NCI-H146 treated with DMSO at 0.1 percent for 48 hours (cell line): ENCODE data around the gene PLSCR5.

Experiments used
- DNase-seq: peaks from one replicate; lab custom pipeline; 2025; ENCODE audit not compliant: unreplicated experiment; lab: John Stamatoyannopoulos, UW

The PLSCR5 gene

DNA sequence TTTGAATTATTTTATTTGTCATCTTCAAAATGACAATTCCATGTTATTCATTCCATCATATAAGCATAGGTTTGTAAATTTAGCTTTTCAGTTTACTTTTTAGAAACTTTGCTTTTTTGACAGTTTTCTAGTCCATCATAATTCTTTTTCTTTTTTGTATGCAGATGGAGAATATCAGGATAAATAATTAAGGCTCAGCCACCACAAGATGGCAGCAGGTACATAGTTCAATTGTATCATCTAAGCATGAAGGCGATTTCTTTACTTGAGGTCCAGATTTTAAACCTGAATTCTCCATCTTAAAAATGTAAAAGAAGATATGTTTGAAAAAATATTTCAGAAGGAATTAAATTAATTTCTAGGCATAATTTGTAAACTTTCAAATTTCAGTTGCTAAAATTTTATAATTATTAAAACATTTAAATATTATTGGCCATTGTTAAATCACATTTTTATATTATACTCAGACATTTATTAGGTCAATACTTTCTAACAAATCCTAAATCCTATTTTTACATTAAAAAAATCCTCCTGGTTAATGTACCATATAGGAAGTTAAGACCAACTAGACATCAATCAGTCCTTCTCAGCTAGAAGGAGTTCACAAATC lies 15.1 kb downstream of the PLSCR5 start:
- DNase-seq: peak; percentile 61

DNA sequence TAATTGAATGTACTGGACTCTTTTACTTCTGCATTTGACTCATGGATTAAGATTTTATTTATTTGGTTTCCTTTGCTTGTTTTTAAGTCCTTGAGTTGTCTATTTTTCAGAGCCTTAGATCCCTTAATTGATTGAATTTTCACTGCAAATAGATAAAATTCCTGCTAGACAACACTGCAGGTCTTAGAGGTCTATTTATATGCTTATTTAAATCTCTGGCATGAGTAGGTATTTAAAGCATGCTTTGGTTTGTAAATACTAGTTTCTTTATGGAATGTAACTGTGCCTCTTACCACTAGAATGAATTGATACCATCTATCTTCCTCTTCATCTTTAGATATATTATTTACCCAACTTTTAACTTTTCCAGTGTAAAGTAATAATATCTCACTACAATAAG lies 20.0 kb downstream of the PLSCR5 start:
- DNase-seq: no peak

DNA sequence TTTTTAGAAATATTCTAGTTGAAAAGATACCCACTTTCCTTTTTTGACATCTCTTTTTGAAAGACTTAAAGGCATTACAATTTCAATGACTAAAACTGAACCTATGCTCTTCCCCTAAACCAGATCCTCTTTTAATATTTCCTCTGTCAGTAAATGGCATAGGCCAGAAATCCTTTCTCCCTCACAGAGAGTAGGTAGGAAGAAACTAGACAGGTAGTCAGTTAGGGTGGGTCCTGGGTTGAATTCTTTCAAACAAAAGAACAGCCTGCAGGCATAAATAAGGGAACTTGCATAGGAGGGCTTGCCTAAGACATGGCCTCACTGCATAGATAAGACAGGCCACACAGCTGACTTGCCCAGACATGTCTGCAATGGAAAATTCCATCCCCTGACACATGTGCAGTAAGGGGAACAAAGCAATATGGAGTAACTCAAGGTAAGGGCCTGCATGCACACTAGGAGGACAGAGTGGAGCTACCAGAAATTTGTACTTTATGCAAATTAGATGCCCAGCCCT lies 23.1 kb downstream of the PLSCR5 start:
- DNase-seq: no peak

DNA sequence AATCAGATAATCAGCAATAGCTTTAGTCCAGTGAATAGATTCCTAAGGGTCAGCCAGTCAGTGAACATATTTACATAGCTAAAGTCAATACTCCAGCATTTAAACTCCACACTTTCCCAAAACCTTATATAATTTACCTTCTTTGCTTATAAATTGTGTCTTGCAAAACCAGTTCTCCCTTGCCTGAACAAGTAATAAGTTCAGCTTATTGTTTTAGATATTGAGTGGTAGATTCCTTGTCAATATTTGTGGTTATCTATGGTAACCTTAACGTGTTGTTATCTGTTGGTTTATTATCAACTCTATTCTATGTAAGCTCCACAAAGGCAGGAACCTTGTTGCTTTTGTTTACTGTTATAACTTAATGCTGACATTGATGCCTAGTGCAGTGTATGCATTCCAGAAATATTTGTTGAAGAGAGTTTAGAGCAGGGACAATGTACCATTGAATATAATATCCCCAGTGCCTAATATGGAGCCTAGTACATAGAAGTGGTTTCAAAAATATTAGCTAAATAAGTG lies 24.0 kb downstream of the PLSCR5 start:
- peak; percentile 16 for DNase-seq

DNA sequence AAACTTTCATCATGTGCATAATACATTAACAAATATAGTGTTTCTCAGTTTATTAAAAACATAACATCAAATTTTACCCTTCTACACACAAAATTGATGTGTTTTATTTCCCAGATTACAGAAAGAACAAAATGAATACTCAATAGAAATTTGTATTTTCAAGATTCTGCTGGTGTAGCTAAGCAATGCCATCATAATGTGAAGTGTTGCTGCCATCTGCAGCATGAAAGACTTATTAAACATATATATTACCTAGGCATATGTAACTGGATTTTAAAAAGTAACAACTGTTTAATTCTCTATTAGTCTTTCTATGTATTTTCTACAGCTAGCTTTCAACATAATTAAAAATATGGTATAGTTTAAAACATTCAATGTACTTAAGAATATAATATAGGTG lies 27.5 kb downstream of the PLSCR5 start:
- DNase-seq: peak; percentile 46

DNA sequence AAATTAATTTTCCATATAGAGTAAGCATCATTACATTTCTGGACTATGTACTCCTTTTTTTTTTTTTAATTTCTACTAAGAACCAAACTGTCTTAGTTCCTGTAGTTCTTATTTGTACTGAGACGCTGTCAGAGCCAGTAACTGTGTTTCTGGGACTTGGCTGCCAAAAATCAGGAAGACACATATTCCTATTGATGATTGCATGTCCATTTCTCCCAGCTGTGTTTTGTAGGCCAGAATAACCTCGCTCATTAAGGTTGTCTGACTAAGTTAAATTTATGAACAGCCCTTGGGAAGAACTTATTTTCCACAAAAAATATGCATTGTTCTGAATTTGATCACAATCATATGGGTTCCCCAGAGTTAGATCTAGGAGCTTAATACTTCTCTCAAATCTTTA lies 29.5 kb downstream of the PLSCR5 start:
- no peak for DNase-seq

DNA sequence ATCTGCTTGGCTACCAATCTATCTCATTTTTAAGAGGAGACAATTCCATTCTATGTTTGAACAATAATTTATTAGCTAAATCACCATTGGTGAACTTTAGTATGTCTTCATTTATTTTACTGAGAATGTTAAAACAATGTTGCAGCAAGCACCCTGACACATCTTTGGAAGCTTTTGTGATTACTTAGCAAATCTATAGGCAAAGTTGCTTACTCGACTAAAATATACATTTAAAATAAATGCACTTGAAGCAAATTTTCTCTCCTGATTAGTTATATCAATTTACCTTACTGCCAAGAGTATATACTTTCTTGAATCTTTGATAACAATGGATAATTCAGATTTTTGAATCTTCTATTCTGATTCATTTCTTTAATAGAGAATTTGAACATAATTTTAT lies 31.0 kb downstream of the PLSCR5 start:
- no peak for DNase-seq

DNA sequence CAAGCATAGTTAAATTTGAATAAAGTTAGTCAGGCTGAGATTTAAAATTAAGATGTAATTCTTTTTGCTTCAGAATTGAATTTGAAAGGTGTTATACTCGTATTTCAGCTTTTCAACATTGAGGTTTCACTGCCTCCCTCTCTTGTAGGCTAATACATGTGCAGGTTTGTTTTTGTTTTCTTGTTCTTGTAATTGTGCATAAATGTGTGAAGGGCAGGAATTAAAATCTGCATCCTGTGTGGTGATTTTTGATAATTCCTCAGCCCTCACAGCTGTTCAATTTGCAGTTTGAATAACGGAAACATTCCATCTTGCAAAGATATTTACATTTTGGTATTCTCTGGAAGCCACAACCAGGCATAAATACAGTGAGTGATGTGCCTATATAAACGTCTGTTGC lies 35.8 kb downstream of the PLSCR5 start:
- DNase-seq: no peak

DNA sequence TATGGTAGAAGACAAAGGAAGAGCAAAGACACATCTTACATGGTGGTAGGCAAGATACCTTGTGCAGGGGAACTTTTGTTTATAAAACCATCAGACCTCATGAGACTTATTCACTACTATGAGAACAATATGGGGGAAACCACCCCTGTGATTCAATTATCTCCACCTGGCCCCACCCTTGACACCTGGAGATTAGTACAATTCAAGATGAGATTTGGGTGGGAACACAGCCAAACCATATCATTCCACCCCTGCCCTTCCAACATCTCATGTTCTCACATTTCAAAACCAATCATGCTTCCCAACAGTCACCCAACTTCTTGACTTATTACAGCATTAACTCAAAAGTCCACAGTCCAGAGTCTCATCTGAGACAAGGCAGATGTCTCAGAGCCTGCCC lies 39.0 kb downstream of the PLSCR5 start:
- DNase-seq: no peak

DNA sequence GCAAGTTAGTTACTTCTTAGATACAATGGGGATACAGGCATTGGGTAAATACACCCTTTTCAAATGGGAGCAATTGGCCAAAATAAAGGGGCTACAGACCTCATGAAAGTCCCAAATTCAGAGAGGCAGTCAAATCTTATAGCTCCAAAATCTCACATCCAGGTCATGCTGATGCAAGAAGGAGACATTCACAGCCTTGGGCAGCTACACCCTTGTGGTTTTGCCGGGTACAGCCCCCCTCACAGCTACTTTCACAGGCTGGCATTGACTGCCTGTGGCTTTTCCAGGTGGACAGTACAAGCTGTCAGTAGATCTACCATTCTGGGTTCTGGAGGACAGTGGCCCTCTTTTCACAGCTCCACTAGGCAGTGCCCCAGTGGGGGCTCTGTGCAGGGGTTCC lies 43.3 kb downstream of the PLSCR5 start:
- no peak for DNase-seq

DNA sequence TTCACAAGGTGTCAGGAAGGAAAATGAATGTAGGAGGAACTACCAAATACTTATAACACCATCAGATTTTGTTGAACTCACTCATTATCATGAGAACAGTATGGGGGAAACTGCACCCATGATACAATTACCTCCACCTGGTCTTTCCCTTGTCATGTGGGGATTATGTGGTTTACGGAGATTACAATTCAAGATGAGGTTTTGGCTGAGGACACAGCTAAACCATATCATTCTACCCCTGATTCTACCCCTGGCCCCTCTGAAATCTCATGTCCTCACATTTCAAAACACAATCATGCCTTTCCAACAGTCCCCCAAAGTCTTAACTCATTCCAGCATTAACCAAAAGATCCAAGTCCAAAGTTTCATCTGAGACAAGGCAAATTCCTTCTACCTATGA lies 43.7 kb downstream of the PLSCR5 start:
- DNase-seq: no peak

DNA sequence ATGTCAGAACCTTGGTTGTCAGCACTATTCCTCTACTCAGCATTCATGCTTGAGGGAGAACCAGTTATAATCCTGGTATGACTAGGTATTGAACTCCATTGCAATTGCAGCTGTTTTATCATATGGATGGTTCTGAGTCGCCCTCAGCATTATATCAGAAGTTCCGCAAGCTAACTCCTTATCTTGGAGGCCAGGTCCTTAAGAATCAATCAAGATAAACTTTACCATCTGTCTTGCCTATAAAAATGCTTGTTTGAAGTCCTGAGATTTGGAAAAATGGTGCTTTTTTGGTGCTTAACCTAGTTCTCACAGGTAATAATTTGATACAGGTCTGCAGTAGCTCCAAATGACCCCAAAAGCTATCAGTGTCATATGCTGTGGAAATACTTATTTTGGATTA lies 44.5 kb downstream of the PLSCR5 start:
- DNase-seq: no peak

DNA sequence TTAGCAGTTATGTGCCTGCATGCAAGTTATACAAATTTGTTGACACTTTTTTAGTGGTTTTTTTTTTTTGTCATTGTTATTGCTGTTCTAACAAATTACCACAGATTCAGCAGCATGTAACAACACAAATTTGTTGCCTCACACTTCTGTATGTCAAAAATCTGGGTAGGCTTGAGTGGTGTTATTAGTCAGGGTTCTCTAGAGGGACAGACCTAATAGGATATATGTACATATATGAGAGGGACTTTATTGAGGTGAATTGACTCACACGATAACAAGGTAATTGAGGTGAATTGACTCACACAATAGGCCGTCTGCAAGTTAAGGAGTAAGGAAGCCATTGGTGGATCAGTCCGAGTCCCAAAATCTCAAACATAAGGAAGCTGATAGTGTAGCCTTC lies 45.8 kb downstream of the PLSCR5 start:
- no peak for DNase-seq

DNA sequence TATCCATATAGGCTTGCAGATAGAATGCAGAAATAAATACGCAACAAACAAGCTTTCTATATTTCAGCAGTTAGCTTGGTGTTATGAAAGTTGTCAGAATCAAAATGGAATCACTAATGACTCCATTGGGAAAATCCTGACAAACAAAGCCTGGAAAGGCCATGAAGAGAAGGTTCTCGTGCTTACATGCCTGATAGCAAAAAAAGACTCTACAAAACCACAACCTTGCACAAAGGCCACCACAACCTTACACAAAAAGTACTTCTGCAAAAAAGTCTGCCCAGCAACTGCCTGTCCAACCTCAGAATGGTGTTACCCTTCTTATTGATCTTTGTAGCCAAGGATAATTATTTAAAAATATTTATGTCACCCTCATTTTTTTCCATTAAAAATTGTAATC lies 46.4 kb downstream of the PLSCR5 start:
- no peak for DNase-seq

DNA sequence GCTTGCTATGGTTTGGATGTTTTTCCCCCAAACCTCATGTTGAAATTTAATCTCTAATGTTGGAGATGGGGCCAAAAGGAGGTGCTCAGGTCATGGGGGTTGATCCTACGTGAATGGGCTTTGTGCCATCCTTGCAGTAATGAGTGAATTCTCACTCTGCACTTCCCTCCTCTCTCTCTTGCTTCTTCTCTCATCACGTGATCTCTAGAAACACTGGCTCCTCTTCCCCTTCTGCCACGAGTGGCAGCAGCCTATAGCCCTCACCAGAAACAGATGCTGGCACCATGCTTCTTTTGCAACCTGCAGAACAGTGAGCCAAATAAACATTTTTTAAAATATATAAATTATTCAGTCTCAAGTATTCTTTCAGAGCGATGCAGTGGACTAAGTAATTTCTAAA lies 47.4 kb downstream of the PLSCR5 start:
- DNase-seq: no peak

DNA sequence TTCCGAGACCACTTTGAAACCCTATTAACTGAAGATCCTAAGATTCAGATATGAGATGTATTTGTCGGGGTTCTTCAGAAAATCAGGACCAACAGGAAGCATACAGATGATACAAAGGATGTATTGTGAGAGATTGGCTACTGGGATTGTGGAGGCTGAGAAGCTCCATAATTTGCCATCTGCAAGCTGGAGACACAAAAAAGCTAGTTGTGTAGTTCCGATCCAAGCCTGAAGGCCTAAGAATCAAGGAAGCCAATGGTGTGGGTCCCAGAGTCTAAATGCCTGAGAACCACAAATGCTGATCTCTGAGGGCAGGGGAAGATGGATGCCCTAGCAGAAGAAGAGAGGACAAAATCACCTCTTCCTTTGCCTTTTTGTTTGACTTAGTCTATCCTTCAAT lies 49.8 kb downstream of the PLSCR5 start:
- no peak for DNase-seq

DNA sequence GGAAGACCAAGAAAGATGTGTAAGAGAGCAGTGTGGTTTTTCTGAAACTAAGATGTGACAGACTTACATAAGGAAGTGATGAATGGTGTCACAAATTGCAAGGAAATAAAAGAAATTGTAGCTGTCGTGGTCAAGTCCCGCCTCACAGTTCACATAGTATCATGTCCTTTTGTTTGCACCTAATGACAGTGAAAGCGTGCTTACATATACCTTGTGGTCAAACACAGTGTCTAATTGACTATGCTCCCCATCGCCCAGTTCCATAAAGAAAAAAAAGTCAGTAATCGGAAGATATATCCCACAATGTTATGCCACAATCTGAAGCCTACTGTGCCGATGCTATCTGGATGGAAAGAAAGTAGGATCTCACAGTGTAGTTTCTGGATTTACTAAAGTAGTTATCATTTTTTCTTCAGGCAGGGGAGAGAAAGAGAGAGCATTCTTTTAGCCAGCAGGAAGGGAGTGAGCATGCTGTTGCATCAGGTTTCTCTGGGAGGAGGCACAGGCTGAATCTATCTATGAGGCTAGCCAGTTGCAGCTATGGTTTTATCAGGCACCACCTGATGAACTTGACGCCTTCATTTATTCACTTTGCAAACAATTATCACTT lies 50.9 kb downstream of the PLSCR5 start:
- DNase-seq: no peak

DNA sequence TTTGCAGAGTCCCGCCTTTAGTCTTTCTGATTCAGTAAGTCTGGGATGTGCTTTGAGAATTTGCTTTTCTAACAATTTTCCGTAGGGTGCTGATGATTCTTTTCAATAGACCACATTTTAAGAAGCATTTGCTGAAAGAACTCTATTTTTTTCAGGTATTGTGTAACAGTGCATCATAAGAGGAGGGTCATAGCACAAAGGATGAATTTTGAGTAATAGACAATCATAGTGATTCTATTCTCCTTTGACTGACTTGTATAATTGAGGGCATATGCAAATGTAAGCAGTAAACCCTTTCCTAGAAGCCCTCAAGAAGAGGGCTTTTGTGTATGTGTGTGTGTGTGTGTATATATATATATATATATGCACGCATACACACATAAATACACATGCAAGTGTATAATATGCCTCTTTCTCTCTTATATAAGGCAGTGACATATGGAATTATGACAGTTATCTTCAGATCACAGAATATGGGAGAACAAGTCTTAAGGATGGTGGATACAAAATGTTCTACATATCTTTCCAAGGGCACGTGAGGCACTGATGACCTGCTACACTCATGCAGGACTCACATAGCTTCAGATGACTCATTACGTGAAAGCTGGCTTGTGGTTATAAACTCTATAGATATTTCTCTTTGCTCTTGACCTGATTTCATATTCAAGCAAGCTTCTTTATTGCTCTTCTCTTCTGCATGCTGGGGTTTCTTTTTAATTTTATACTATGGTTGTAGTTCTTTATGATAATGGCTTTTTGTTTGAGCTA lies 54.2 kb downstream of the PLSCR5 start:
- DNase-seq: no peak

DNA sequence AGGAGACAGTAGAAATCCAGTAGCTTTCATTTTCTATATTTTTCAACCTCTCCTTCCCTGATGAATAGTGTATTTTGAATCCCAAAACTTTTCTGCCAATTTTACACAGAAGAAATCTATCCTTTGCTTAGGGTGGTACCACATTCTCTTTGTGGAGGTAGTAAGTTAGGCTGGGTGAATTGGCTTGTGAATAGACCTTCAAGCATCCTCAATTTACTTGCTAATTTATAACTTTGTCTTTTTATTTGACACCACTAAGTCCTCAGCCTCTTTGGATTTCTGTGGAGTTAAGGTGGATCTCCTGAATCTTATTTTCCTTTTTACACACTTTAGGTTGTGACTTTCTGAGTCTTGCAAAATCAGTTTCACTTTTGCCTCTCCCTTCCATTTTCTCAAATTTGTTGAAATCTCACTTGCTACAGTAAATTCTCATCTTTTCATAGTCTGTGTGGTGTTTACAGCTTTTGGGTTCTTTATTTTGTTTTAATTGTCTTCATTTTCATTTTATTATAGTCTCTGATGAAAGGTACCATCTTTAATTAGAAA lies 55.0 kb downstream of the PLSCR5 start:
- DNase-seq: no peak

DNA sequence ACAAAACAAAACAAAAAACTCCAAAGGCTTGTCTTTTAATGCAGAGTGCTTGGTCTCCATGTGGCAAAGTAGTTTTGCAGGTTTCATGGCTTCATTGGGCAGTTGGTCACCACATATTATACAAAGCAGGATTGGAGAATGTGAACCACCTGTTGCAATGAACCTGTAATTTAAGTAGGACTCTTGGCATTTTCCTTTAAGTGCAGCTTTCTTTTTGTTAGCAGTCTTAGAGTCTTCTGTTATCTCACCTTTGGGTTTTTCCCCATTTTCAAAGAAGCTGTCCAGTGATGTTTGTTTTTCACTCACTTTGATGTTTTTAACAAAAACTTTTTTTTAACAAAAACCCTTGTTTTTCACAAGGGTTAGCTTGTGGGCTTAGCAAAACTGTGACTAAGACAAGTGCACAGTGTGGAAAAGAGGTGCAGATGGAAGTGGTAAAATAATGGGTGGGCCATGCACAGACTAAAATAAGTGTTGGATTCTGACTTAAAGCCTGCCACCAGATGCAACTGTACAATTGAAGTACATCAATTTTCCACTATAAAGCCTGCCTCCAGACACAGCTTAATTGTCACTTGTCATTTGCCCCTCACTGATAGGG lies 57.8 kb downstream of the PLSCR5 start:
- no peak for DNase-seq

DNA sequence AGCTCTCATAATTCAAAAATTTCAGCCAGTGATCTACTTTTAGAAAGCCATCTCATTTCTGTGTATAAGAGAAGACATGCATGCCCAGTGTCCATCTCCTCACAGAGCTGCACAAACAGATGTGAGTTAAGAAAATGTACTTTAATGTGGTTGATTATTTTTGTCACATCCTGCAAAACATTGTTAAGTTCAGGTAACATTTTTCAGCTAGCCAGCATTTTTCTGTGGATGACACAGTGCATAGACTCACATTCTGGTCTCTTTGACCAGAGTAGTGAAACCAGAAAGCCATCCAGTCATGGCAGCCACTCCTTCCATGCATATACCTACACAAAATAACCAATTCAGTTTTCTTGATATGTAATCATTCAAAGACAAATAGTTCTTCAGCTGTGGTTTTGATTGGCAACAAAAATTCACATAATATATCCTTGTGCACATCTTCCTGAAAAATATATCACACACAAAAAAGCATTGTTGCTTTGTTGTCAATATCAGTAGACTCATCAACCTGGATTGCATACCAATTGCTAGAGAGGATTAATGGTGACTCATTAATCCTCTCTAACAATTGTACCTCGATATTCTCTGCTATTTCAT lies 58.7 kb downstream of the PLSCR5 start:
- DNase-seq: no peak
